BLaER1 (cell line): ENCODE results near the gene PRKN.

Source experiments
- H3K27ac ChIP-seq: shearing (Covaris generic); formaldehyde crosslinking; 2 replicates; pipeline ENCODE4 v1.8.1; 2022
- H3K27me3 ChIP-seq: shearing (Covaris generic); formaldehyde crosslinking; 2 replicates; pipeline ENCODE4 v1.8.1; 2022
- H3K36me3 ChIP-seq: shearing (Covaris generic); formaldehyde crosslinking; 2 replicates; pipeline ENCODE4 v1.8.1; 2022
- H3K4me1 ChIP-seq: shearing (Covaris generic); formaldehyde crosslinking; 2 replicates; pipeline ENCODE4 v1.8.1; 2022
- H3K4me2 ChIP-seq: shearing (Covaris generic); formaldehyde crosslinking; 2 replicates; pipeline ENCODE4 v1.8.1; 2022
- H3K4me3 ChIP-seq: shearing (Covaris generic); formaldehyde crosslinking; 2 replicates; pipeline ENCODE4 v1.8.1; 2022
- H3K9ac ChIP-seq: shearing (Covaris generic); formaldehyde crosslinking; 2 replicates; pipeline ENCODE4 v1.8.1; 2022
- H3K9me3 ChIP-seq: shearing (Covaris generic); formaldehyde crosslinking; 2 replicates; pipeline ENCODE4 v1.8.1; 2022
- H4K20me1 ChIP-seq: shearing (Covaris generic); formaldehyde crosslinking; 2 replicates; pipeline ENCODE4 v1.8.1; 2022
- Cebpa-rat ChIP-seq: shearing (Covaris generic); IDR thresholded peaks from 2 replicates; pipeline ENCODE4 v1.8.1; 2022

Gene PRKN

DNA sequence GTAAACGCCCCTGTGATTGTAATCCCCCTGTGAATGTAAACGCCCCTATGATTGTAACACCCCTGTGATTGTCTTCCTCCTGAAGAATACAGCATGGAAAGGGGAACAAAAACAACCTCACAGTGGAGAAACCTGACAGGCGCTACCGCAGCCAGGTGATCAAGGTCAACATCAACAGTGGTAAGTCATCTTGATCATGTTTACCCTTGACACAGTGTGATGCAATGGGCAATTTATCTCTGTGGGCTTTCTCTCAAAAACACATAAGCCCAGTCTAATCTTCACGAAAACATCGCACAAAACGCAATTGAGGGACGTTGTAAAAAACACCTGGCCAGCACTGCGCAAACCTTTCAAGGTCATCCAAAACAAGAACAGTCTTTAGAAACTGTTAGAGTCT lies 277.2 kb downstream of the PRKN start:
- no peak overlapping the region for H3K4me3 ChIP-seq
- H3K4me2 ChIP-seq = no peak overlapping the region
- no peak overlapping the region for H3K9ac ChIP-seq
- H3K9me3 ChIP-seq = no peaks in the 10 kb centered on the region
- no peak for TF ChIP-seq Cebpa-rat
- no peaks in the 10 kb centered on the region for H3K27me3 ChIP-seq
- H3K27ac ChIP-seq = no peak overlapping the region
- no peaks in the 10 kb centered on the region for H4K20me1 ChIP-seq
- H3K4me1 ChIP-seq = no peaks in the 10 kb centered on the region
- H3K36me3 ChIP-seq = no peaks in the 10 kb centered on the region

DNA sequence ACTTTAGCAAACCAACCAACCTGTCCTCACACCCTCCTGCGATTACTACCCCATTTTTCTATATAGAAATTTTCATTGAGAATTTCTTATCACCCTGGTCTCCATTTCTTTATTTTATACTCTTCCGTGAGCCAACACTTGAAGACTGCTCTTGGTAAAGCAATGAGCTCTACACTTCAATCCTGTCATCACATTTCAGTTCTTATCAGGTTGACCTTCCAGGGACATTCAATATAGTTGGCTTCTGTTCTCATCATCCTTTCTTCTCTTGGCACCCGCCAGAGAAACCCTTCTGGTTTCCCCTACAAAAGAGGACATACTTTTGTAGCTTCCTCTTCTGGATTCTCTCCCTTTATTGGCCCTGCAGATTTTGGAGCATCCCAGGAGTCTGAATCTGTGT lies 279.3 kb downstream of the PRKN start:
- no peak overlapping the region for H3K9ac ChIP-seq
- H3K27ac ChIP-seq = no peak overlapping the region
- no peak overlapping the region for H3K4me2 ChIP-seq
- H3K27me3 ChIP-seq = no peaks in the 10 kb centered on the region
- H3K4me1 ChIP-seq = no peaks in the 10 kb centered on the region
- TF ChIP-seq Cebpa-rat = no peak
- H3K9me3 ChIP-seq = no peaks in the 10 kb centered on the region
- no peak overlapping the region for H3K4me3 ChIP-seq
- no peaks in the 10 kb centered on the region for H3K36me3 ChIP-seq
- H4K20me1 ChIP-seq = no peaks in the 10 kb centered on the region

DNA sequence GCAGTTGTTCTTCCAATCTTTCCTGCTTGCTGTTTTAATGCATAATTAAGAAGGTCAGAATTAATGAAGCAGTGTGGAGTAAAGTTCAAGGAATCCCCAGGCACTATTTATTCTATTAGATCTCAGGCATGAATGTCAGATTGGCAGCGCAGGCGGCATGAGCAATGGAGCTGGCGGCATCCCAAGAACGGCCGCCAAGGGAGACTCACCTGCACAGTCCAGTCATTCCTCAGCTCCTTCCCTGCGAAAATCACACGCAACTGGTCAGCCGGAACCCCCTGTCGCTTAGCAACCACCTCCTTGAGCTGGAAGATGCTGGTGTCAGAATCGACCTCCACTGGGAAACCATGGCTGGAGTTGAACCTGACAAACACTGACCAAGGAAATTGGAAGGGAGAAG lies 284.5 kb downstream of the PRKN start:
- Histone ChIP-seq H3K27ac (no peak overlapping the region), H3K36me3 (no peaks in the 10 kb centered on the region), H3K4me1 (no peaks in the 10 kb centered on the region), H4K20me1 (no peaks in the 10 kb centered on the region), H3K9me3 (peaks cover 9% of the 10 kb centered on the region; the same call in 1 of the 2 replicates), H3K27me3 (no peaks in the 10 kb centered on the region), H3K4me3 (no peak overlapping the region), H3K4me2 (no peak overlapping the region), H3K9ac (no peak overlapping the region)
- no peak for TF ChIP-seq Cebpa-rat

DNA sequence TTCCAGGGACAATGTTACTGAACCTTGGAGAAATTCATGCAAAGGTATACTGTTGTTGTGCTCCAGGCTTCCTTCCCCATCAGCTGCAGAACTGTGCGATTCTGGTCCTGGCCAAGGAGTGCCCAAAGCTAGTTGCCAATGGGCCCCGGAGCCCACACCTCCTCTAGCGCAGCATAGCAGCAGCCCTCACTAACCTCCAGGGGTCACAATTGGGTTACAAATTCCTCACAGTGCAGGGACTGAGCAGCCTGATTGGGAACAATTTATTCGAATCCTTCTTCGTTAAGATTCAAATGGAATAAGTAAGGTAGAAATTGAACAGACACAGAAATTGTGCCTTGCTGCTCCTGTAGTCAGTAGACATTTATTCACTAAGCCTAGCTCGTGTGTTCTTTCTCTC lies 284.9 kb downstream of the PRKN start:
- Histone ChIP-seq H3K4me1 (no peaks in the 10 kb centered on the region), H3K27me3 (no peaks in the 10 kb centered on the region), H3K4me2 (no peak overlapping the region), H4K20me1 (no peaks in the 10 kb centered on the region), H3K36me3 (no peaks in the 10 kb centered on the region), H3K4me3 (no peak overlapping the region), H3K27ac (no peak overlapping the region), H3K9me3 (peaks cover 13% of the 10 kb centered on the region; the same call in 1 of the 2 replicates), H3K9ac (no peak overlapping the region)
- TF ChIP-seq Cebpa-rat = no peak

DNA sequence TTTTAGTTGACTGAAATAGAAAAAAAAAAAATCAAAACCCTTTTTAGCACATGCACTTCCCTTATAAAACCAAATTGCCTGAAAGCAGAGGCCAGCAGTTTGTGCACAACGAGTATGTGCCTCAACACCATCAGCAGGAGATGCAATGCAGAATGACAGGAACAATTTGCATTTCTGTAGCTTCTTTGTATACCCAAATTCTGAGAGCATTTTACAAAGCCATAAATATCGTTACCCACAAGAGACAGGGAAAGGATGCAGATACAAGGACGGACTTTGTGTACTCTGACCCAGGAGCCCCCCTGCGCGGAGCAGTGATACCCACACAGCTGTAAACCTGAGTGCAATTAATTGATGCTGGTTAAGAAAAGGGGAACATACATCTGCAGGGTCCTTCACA lies 285.6 kb downstream of the PRKN start:
- no peaks in the 10 kb centered on the region for H4K20me1 ChIP-seq
- no peak for TF ChIP-seq Cebpa-rat
- H3K9me3 ChIP-seq = peaks cover 17% of the 10 kb centered on the region; the same call in 1 of the 2 replicates
- no peaks in the 10 kb centered on the region for H3K4me1 ChIP-seq
- H3K9ac ChIP-seq = no peak overlapping the region
- H3K27me3 ChIP-seq = no peaks in the 10 kb centered on the region
- no peak overlapping the region for H3K4me3 ChIP-seq
- no peaks in the 10 kb centered on the region for H3K36me3 ChIP-seq
- H3K4me2 ChIP-seq = no peak overlapping the region
- H3K27ac ChIP-seq = no peak overlapping the region

DNA sequence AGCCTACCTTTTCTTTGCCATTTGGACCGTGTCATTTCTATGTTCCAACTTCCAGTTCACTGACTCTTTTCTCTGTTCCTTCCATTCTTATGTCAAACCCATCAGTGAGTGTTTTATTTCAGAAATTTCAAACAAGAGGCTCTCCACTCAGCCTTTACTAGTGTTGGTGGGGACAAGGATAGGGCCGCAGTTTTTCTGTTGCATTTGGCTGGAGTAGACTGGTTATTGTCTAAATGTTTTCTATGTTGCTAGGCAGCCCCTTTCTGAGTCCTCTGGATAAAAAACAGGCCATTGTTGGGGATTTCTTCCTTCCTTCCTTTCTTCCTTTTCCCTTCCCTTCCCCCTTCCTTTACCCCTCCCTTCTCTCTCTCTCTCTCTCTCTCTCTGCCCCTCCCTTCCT lies 288.6 kb downstream of the PRKN start:
- no peak overlapping the region for H3K9ac ChIP-seq
- no peak overlapping the region for H3K27ac ChIP-seq
- H3K4me3 ChIP-seq = no peak overlapping the region
- H3K9me3 ChIP-seq = peaks cover 17% of the 10 kb centered on the region; the same call in 1 of the 2 replicates
- TF ChIP-seq Cebpa-rat = no peak
- no peaks in the 10 kb centered on the region for H3K36me3 ChIP-seq
- no peak overlapping the region for H3K4me2 ChIP-seq
- H3K4me1 ChIP-seq = no peaks in the 10 kb centered on the region
- H3K27me3 ChIP-seq = no peaks in the 10 kb centered on the region
- H4K20me1 ChIP-seq = no peaks in the 10 kb centered on the region

DNA sequence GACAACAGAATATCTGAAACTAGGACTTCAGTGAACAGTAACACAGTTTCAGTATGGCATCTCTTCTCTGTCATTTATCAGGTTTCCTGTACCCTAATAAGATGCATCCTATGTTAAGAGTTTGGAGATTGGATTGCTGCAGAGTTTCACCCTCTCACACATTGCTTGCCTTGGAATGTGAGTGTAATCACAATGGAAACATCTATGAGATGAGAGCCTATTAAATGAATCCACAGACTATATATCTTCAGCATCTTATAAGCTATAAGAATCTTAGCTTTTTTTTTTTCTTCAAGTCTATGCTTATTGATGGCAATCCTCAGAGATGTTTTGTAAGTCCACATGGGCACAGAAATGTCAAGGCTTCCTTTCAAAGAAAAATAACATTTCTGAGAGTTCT lies 292.5 kb downstream of the PRKN start:
- Histone ChIP-seq H3K4me1 (no peaks in the 10 kb centered on the region), H3K9me3 (peaks cover 17% of the 10 kb centered on the region; the same call in 1 of the 2 replicates), H3K9ac (no peak overlapping the region), H3K4me3 (no peak overlapping the region), H3K36me3 (no peaks in the 10 kb centered on the region), H4K20me1 (no peaks in the 10 kb centered on the region), H3K4me2 (no peak overlapping the region), H3K27ac (no peak overlapping the region), H3K27me3 (no peaks in the 10 kb centered on the region)
- TF ChIP-seq Cebpa-rat = no peak

DNA sequence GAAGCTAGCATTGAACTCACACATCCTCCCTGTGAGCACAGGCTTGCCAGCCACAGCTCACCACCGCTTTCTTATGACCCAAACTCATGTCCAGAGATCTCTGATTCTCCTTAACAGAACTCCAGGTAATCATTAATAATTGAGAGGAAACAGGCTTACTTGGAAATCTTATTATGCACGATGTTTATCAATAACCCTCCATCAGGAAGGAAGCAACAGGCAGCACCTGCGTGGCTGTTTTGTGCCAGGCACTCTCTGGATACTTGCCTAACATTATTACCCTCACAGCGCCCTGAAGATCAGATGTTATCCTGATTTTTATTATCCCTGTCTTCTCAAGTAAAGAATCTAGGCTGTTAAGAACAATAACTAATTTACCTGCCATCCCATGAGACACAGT lies 306.6 kb downstream of the PRKN start:
- Histone ChIP-seq H3K4me3 (no peak overlapping the region), H3K9ac (no peak overlapping the region), H3K4me2 (no peak overlapping the region), H3K4me1 (no peaks in the 10 kb centered on the region), H3K36me3 (no peaks in the 10 kb centered on the region), H3K27ac (no peak overlapping the region), H3K27me3 (no peaks in the 10 kb centered on the region), H4K20me1 (no peaks in the 10 kb centered on the region), H3K9me3 (no peaks in the 10 kb centered on the region)
- TF ChIP-seq Cebpa-rat = no peak

DNA sequence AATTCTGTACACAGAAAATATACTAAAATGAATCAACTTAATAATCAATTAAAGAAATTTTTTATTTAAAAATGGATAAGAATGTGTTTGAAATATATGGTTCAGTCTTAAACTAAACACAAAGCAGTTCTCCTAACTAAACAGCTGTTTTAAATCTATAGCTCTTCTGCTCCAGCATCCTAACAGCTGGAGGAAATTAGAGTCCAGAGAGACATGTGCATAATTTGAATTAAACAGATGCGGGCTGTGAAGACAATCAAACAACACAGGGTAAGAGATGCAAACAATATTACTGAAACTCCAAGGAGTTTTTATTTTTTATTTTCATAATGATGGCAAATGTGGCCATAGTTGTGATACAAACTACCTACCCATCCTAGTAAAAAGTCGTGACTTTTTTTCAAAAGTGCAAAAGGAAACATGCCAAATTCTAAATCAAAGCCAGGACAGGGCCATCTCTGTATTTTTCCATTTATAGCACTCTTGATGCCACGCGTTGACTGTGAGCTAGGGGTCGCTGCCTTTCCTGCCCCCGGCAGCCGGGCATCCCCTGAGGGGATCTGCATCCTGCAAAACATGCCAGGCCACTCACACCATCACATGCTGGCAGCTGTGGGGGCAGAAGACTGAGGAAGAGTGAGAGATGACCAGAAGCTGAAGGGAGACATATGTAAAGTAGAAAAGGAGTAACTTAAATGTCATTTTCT lies 310.6 kb downstream of the PRKN start:
- Histone ChIP-seq H3K27ac (no peak overlapping the region), H3K27me3 (no peaks in the 10 kb centered on the region), H3K9me3 (no peaks in the 10 kb centered on the region), H3K9ac (no peak overlapping the region), H3K4me2 (no peak overlapping the region), H3K4me3 (no peak overlapping the region), H3K4me1 (no peaks in the 10 kb centered on the region), H4K20me1 (no peaks in the 10 kb centered on the region), H3K36me3 (no peaks in the 10 kb centered on the region)
- no peak for TF ChIP-seq Cebpa-rat

DNA sequence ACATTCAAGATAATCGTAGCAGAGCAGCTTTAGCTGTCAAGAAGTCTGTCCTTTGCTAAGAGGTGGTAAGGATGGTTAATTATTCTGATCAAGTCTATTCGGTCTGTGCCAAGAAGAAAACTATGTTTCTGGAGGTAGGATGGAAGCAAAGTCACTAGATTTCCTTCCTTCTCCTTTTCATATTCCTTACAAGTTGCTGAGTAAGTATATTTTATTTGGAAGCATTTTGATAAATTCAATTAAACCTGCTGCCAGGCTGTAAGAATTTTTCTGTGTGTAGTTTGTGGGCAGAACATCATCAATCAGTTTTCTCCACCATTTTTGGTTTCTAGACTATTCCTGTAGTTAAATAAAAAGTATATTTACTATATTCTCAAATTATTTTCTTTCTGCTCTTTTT lies 311.3 kb downstream of the PRKN start:
- Histone ChIP-seq H3K27ac (no peak overlapping the region), H3K4me1 (no peaks in the 10 kb centered on the region), H3K9me3 (no peaks in the 10 kb centered on the region), H3K36me3 (no peaks in the 10 kb centered on the region), H3K4me3 (no peak overlapping the region), H3K4me2 (no peak overlapping the region), H4K20me1 (no peaks in the 10 kb centered on the region), H3K27me3 (no peaks in the 10 kb centered on the region), H3K9ac (no peak overlapping the region)
- TF ChIP-seq Cebpa-rat = no peak
